NCI-H1092 (cell line): ENCODE results near the gene CCDC92B.
"Not testable (repeated sequence)": the region's sequence is repeated elsewhere in the genome, so short reads cannot be mapped to it uniquely, and the experiment has no call there.

Experiments used
- DNase-seq: peaks from one replicate; lab custom pipeline; 2025; lab: John Stamatoyannopoulos, UW

The CCDC92B gene

GRCh38 chr17:2689411-2690164 is 59.9 kb downstream of the CCDC92B start:
- DNase-seq, result no peak

- no peak for DNase-seq
These were observed 60.8 kb downstream of the CCDC92B start for GRCh38 chr17:2688351-2689342.

- DNase-seq, result no peak
These were observed 62.4 kb downstream of the CCDC92B start for GRCh38 chr17:2687074-2687418.

- no peak for DNase-seq
These were observed 63.8 kb downstream of the CCDC92B start for GRCh38 chr17:2685696-2686095.

GRCh38 chr17:2684549-2684948 is 64.9 kb downstream of the CCDC92B start:
- DNase-seq, result no peak

GRCh38 chr17:2683912-2684311 is 65.5 kb downstream of the CCDC92B start:
- DNase-seq, result no peak

- DNase-seq, result no peak
These were observed 67.1 kb downstream of the CCDC92B start for GRCh38 chr17:2682176-2682938.

- DNase-seq, result no peak
These were observed 67.8 kb downstream of the CCDC92B start for GRCh38 chr17:2681650-2682049.

- no peak for DNase-seq
These were observed 68.5 kb downstream of the CCDC92B start for GRCh38 chr17:2680961-2681360.

- DNase-seq, result not testable (repeated sequence)
These were observed 70.2 kb downstream of the CCDC92B start for GRCh38 chr17:2679247-2679646.
